ENCODE data around the gene MEIS3. TPM values are rescaled to one million over a fixed set of nuclear protein-coding genes. Genes with fewer than 3 reads are reported as not detected.
A peak's percentile ranks its signal among the peaks of the same experiment; 100 is the strongest.

Gene MEIS3
- total RNA-seq, 1 donor from 2014 or later, result 32.2 TPM

DNA sequence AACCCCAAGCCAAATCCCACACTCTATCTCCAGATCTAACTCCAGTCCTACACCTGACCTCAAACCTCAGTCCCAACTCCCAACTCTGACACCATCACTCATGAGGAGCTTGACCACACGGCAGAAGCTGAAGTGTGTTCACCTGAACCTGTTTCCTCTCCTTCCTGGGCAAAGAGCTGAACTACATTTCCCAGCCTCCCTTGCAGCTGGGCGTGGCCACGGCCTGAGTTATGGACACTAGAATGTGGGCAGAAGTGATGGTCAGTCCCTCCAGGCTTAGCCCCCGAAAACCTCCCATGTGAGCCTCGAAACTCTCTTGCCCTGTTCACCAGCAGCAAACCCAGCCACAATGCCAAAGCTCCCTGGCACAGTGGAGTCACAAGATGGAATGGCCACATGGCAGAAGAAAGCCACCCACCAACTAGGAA lies 19.5 kb upstream of the MEIS3 start:
- H3K36me3 ChIP-seq, result no peaks in the 10 kb centered on the region

GRCh38 chr19:47437500-47437899 lies 18.2 kb upstream of the MEIS3 start:
- Mint-ChIP-seq H3K27ac (no peak overlapping the region), H3K4me3 (no peak overlapping the region), H3K4me1 (peaks cover 14% of the 10 kb centered on the region), H3K27me3 (ENCODE audit: insufficient read depth, low read depth) (peaks cover 28% of the 10 kb centered on the region), H3K36me3 (no peaks in the 10 kb centered on the region), H3K9me3 (no peaks in the 10 kb centered on the region)
- H3K27ac ChIP-seq, result no peak overlapping the region
- no peaks in the 10 kb centered on the region for H3K4me1 ChIP-seq
- TF ChIP-seq EZH2 (IDR thresholded peaks at IDR 0.05) (no peak), EZH2phosphoT487 (IDR thresholded peaks at IDR 0.05) (no peak)
- TF ChIP-seq, protein P1, sequence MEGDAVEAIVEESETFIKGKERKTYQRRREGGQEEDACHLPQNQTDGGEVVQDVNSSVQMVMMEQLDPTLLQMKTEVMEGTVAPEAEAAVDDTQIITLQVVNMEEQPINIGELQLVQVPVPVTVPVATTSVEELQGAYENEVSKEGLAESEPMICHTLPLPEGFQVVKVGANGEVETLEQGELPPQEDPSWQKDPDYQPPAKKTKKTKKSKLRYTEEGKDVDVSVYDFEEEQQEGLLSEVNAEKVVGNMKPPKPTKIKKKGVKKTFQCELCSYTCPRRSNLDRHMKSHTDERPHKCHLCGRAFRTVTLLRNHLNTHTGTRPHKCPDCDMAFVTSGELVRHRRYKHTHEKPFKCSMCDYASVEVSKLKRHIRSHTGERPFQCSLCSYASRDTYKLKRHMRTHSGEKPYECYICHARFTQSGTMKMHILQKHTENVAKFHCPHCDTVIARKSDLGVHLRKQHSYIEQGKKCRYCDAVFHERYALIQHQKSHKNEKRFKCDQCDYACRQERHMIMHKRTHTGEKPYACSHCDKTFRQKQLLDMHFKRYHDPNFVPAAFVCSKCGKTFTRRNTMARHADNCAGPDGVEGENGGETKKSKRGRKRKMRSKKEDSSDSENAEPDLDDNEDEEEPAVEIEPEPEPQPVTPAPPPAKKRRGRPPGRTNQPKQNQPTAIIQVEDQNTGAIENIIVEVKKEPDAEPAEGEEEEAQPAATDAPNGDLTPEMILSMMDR (IDR thresholded peaks at IDR 0.05), result no peak
- no peaks in the 10 kb centered on the region for H3K79me2 ChIP-seq (ENCODE audit: low read depth)
- no peak overlapping the region for H2AFZ ChIP-seq (replicated peaks)
- H3F3A ChIP-seq (ENCODE audit: low read depth), result peaks cover 6% of the 10 kb centered on the region
- H3K9ac ChIP-seq, result no peak overlapping the region
- H3K4me3 ChIP-seq, result no peak overlapping the region
- no peaks in the 10 kb centered on the region for H3K9me3 ChIP-seq (ENCODE audit: low read depth)
- peaks cover 21% of the 10 kb centered on the region for H4K20me1 ChIP-seq (ENCODE audit: low read depth)
- no peaks in the 10 kb centered on the region for H3K36me3 ChIP-seq
- peak; percentile 64 for DNase-seq (ENCODE audit: low spot score)
- H3K27me3 ChIP-seq, result no peaks in the 10 kb centered on the region
- no peak overlapping the region for H3K4me2 ChIP-seq

More for the DNA sequence above, 19.5 kb upstream of the MEIS3 start:
- DNase-seq (ENCODE audit: low spot score), result no peak
- Histone ChIP-seq H3K79me2 (ENCODE audit: low read depth) (no peaks in the 10 kb centered on the region), H3K4me2 (no peak overlapping the region), H3K27ac (no peak overlapping the region), H3K4me1 (no peaks in the 10 kb centered on the region), H3K27me3 (peaks cover 10% of the 10 kb centered on the region), H3F3A (ENCODE audit: low read depth) (peaks cover 7% of the 10 kb centered on the region), H3K9ac (no peak overlapping the region), H4K20me1 (ENCODE audit: low read depth) (peaks cover 33% of the 10 kb centered on the region), H3K4me3 (no peak overlapping the region), H2AFZ (replicated peaks) (no peak overlapping the region), H3K9me3 (ENCODE audit: low read depth) (no peaks in the 10 kb centered on the region)
- TF ChIP-seq, protein P1 (IDR thresholded peaks at IDR 0.05), result no peak
- TF ChIP-seq EZH2 (IDR thresholded peaks at IDR 0.05), result no peak
- TF ChIP-seq EZH2phosphoT487 (IDR thresholded peaks at IDR 0.05), result no peak
- Mint-ChIP-seq H3K27ac (no peak overlapping the region), H3K27me3 (ENCODE audit: insufficient read depth, low read depth) (peaks cover 31% of the 10 kb centered on the region), H3K4me1 (peaks cover 14% of the 10 kb centered on the region), H3K9me3 (no peaks in the 10 kb centered on the region), H3K36me3 (no peaks in the 10 kb centered on the region), H3K4me3 (no peak overlapping the region)

DNA sequence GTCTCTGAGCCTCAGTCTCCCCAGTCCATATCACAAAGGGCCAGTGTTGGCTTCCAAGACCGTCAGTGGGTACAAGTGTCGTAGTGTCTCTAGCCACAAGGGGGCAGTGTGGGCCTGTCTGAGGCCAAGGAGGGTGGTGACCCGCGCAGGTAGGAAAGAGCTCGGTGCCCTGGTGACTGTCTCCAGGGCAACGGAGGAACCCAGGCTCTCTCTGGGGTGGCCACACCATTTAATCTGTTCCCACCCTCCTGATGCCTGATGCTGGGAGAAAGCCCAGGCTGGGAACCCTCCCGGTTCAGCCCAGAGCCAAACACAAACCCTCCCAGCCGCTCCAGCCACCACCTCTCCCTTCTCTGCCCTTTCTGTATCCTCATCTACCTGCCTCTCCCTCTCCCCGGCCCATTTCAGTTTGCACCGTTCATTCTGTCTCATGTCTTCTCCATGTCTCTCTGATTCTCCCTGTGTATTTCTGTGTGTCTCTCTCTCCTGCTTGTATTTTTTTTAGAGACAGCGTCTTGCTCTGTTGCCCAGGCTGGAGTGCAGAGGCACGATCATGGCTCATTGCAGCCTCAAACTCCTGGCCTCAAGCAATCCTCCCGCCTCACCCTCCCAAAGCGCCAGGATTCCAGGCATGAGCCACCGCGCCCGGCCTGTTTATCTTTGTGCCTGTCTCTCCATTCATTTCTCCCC lies 17.5 kb upstream of the MEIS3 start:
- peaks cover 14% of the 10 kb centered on the region for H3K4me1 Mint-ChIP-seq
- no peak overlapping the region for H3K9ac ChIP-seq
- no peak overlapping the region for H2AFZ ChIP-seq (replicated peaks)
- H3K9me3 ChIP-seq (ENCODE audit: low read depth), result no peaks in the 10 kb centered on the region
- peaks cover 20% of the 10 kb centered on the region for H4K20me1 ChIP-seq (ENCODE audit: low read depth)
- no peaks in the 10 kb centered on the region for H3K4me1 ChIP-seq
- H3K27ac ChIP-seq, result no peak overlapping the region
- H3K4me3 Mint-ChIP-seq, result peak overlapping the region; percentile 48
- H3K27ac Mint-ChIP-seq, result peak overlapping the region; percentile 71
- TF ChIP-seq, protein P1 (IDR thresholded peaks at IDR 0.05), result peak; percentile 91
- TF ChIP-seq EZH2 (IDR thresholded peaks at IDR 0.05), result no peak
- TF ChIP-seq EZH2phosphoT487 (IDR thresholded peaks at IDR 0.05), result no peak
- no peaks in the 10 kb centered on the region for H3K36me3 Mint-ChIP-seq
- H3K27me3 Mint-ChIP-seq (ENCODE audit: insufficient read depth, low read depth), result peaks cover 27% of the 10 kb centered on the region
- H3K9me3 Mint-ChIP-seq, result no peaks in the 10 kb centered on the region
- H3K79me2 ChIP-seq (ENCODE audit: low read depth), result no peaks in the 10 kb centered on the region
- no peaks in the 10 kb centered on the region for H3K27me3 ChIP-seq
- DNase-seq (ENCODE audit: low spot score), result peak; percentile 88
- no peak overlapping the region for H3K4me3 ChIP-seq
- no peak overlapping the region for H3K4me2 ChIP-seq
- peaks cover 6% of the 10 kb centered on the region for H3F3A ChIP-seq (ENCODE audit: low read depth)
- no peaks in the 10 kb centered on the region for H3K36me3 ChIP-seq

Measured in neural progenitor cell (in vitro differentiated cells).